22Rv1 (cell line): Measurements from ENCODE around the gene HNRNPU.

ENCODE experiments used
- H3K27ac ChIP-seq: fragments of 450-650 bp; 2 replicates; pipeline ENCODE4 v1.5.1; 2017
- CTCF ChIP-seq: fragments of 450-650 bp; IDR thresholded peaks from 2 replicates; pipeline ENCODE4 v1.5.1; 2017; ENCODE audit warnings: mild to moderate bottlenecking
- ZFX ChIP-seq: fragments of 450-650 bp; IDR thresholded peaks from 2 replicates; pipeline ENCODE4 v1.6.1; 2017; ENCODE audit warnings: antibody characterized with exemption, borderline replicate concordance

HNRNPU gene

GRCh38 chr1:244862699-244863490 lies 1.4 kb downstream of the HNRNPU start:
- TF ChIP-seq ZFX (no peak), CTCF (no peak)
- H3K27ac ChIP-seq, result peak overlapping the region; percentile 99

- H3K27ac ChIP-seq, result peak overlapping the region; percentile 99
Observed at GRCh38 chr1:244862354-244862698, 2.0 kb downstream of the HNRNPU start.

GRCh38 chr1:244861683-244862082 lies 2.7 kb downstream of the HNRNPU start:
- peak overlapping the region; percentile 99 for H3K27ac ChIP-seq
- TF ChIP-seq ZFX (no peak), CTCF (no peak)

More at GRCh38 chr1:244862354-244862698, 2.0 kb downstream of the HNRNPU start:
- no peak for TF ChIP-seq ZFX
- TF ChIP-seq CTCF, result no peak

- peak overlapping the region; percentile 99 for H3K27ac ChIP-seq
- TF ChIP-seq ZFX (no peak), CTCF (no peak)
Observed at GRCh38 chr1:244860914-244861610, 3.3 kb downstream of the HNRNPU start.

- TF ChIP-seq ZFX, result no peak
- peak overlapping the region; percentile 99; the same call in 1 of the 2 replicates for H3K27ac ChIP-seq
Observed at GRCh38 chr1:244860078-244860477, 4.3 kb downstream of the HNRNPU start.

- TF ChIP-seq CTCF (no peak), ZFX (no peak)
- no peak overlapping the region for H3K27ac ChIP-seq
Observed at GRCh38 chr1:244858357-244858756, 6.0 kb downstream of the HNRNPU start.

- peak overlapping the region; percentile 7; the same call in 1 of the 2 replicates for H3K27ac ChIP-seq
- TF ChIP-seq ZFX, result no peak
- TF ChIP-seq CTCF, result no peak
Observed at GRCh38 chr1:244857761-244858160, 6.6 kb downstream of the HNRNPU start.
